IPS-11a (cell line): ENCODE measurements around the gene SLC12A8.

Experiments
- H3K4me3 ChIP-seq: one replicate; pipeline ENCODE4 v1.5.1; 2013; ENCODE audit warnings: low read depth, low read length, control low read depth

The SLC12A8 gene

GRCh38 chr3:125140818-125141595, 71.5 kb downstream of the SLC12A8 start:
- H3K4me3 ChIP-seq = no peak overlapping the region

- H3K4me3 ChIP-seq = no peak overlapping the region
Measured at GRCh38 chr3:125140011-125140817, 72.3 kb downstream of the SLC12A8 start.

GRCh38 chr3:125139386-125139785, 73.2 kb downstream of the SLC12A8 start:
- H3K4me3 ChIP-seq = no peak overlapping the region

GRCh38 chr3:125137358-125138033, 75.1 kb downstream of the SLC12A8 start:
- no peak overlapping the region for H3K4me3 ChIP-seq

- no peak overlapping the region for H3K4me3 ChIP-seq
Measured at GRCh38 chr3:125136966-125137357, 75.6 kb downstream of the SLC12A8 start.

- H3K4me3 ChIP-seq = no peak overlapping the region
Measured at GRCh38 chr3:125136515-125136914, 76.0 kb downstream of the SLC12A8 start.

- no peak overlapping the region for H3K4me3 ChIP-seq
Measured at GRCh38 chr3:125134952-125135351, 77.6 kb downstream of the SLC12A8 start.

- H3K4me3 ChIP-seq = no peak overlapping the region
Measured at GRCh38 chr3:125132815-125133214, 79.7 kb downstream of the SLC12A8 start.

- no peak overlapping the region for H3K4me3 ChIP-seq
Measured at GRCh38 chr3:125129512-125129997, 83.0 kb downstream of the SLC12A8 start.

GRCh38 chr3:125128861-125129501, 83.6 kb downstream of the SLC12A8 start:
- no peak overlapping the region for H3K4me3 ChIP-seq

GRCh38 chr3:125126323-125126722, 86.2 kb downstream of the SLC12A8 start:
- no peak overlapping the region for H3K4me3 ChIP-seq

- no peak overlapping the region for H3K4me3 ChIP-seq
Measured at GRCh38 chr3:125125821-125126245, 86.7 kb downstream of the SLC12A8 start.

GRCh38 chr3:125123451-125124305, 88.9 kb downstream of the SLC12A8 start:
- no peak overlapping the region for H3K4me3 ChIP-seq

GRCh38 chr3:125121246-125122010, 91.1 kb downstream of the SLC12A8 start:
- no peak overlapping the region for H3K4me3 ChIP-seq

GRCh38 chr3:125120379-125121122, 92.0 kb downstream of the SLC12A8 start:
- H3K4me3 ChIP-seq = peak overlapping the region; percentile 28

GRCh38 chr3:125119752-125120378, 92.7 kb downstream of the SLC12A8 start:
- H3K4me3 ChIP-seq = peak overlapping the region; percentile 28

- no peak overlapping the region for H3K4me3 ChIP-seq
Measured at GRCh38 chr3:125118600-125118999, 93.9 kb downstream of the SLC12A8 start.

GRCh38 chr3:125117631-125118191, 94.8 kb downstream of the SLC12A8 start:
- no peak overlapping the region for H3K4me3 ChIP-seq
